K562 (cell line): ENCODE results near the gene NHLH1. TPM values are rescaled to one million over a fixed set of nuclear protein-coding genes. Genes with fewer than 3 reads are reported as not detected.

Experiments
- ATAC-seq: fragments of 200-7000 bp; cut with Tn5 transposase; 3 replicates; pipeline ENCODE4 v1.9.1; 2020; ENCODE audit warnings: moderate library complexity
- BruUV-seq: library from RNA; stranded (reverse); fragments of 400-500 nt; replicated peaks from 2 replicates; lab custom pipeline; 2021; lab: Mats Ljungman, UMichigan
- CTCF ChIA-PET: fragments of 300-600 bp; formaldehyde crosslinking; extraction: SDS; loops from one replicate; lab custom pipeline; 2021; ENCODE audit warnings: low intra/inter-chr PET ratio; lab: Yijun Ruan, JAX
- POLR2A ChIA-PET: fragments of 300-600, 350-650 bp; sonication (Branson Sonifier 250); formaldehyde crosslinking; extraction: SDS; loops from one replicate; lab custom pipeline; 2021; ENCODE audit warnings: antibody characterized with exemption, inconsistent platforms; lab: Yijun Ruan, JAX
- DNase-seq, 4 experiments: peaks; one replicate each; pipeline versions ENCODE4 v3.0.0 to v3.0.0-alpha.2; 2011 to 2018; ENCODE audit warnings: low spot score in 3 of 4, mixed read lengths in 3 of 4; ENCODE audit errors: extremely low read depth in 1 of 4
- FAIRE-seq: peaks from 2 replicates; lab custom pipeline; 2011; peaks lifted over from hg19 to GRCh38; lab: Jason Lieb, UNC
- H2AFZ ChIP-seq: 2 replicates; pipeline ENCODE4 v1.6.0; 2011; ENCODE audit warnings: low read depth, low read length, control low read depth, inconsistent platforms
- H3K27ac ChIP-seq: fragments of 200-600 bp; 3 replicates; pipeline ENCODE4 v1.8.0; 2011; ENCODE audit warnings: low read depth, mild to moderate bottlenecking, control low read depth, inconsistent platforms, low read length, moderate library complexity, mixed read lengths; ENCODE audit errors: extremely low read depth
- H3K27me3 ChIP-seq, 2 experiments: fragments of 300-600 bp in 1 of 2; 2 replicates in 1 of 2; 3 replicates in 1 of 2; pipeline versions ENCODE4 v1.6.0 to v1.8.0; 2011; ENCODE audit warnings: inconsistent platforms in 2 of 2, low read length in 2 of 2, mild to moderate bottlenecking in 1 of 2, mixed read lengths in 1 of 2, moderate library complexity in 1 of 2; ENCODE audit not compliant: control insufficient read depth in 2 of 2, insufficient read depth in 2 of 2
- H3K36me3 ChIP-seq: fragments of 300-600 bp; 3 replicates; pipeline ENCODE4 v1.8.0; 2011; ENCODE audit warnings: mild to moderate bottlenecking, low read length, inconsistent platforms; ENCODE audit not compliant: control insufficient read depth, insufficient read depth
- H3K4me1 ChIP-seq, 2 experiments: fragments of 200-600 bp in 1 of 2; replicated peaks in 1 of 2; 2 replicates in 1 of 2; 3 replicates in 1 of 2; pipeline versions ENCODE4 v1.5.1 to v1.8.0; 2011; ENCODE audit warnings: inconsistent platforms in 2 of 2, low read length in 2 of 2, mild to moderate bottlenecking in 1 of 2, mixed read lengths in 1 of 2, moderate library complexity in 1 of 2; ENCODE audit not compliant: control insufficient read depth in 2 of 2, insufficient read depth in 2 of 2
- H3K4me2 ChIP-seq: 2 replicates; pipeline ENCODE4 v1.6.1; 2011; ENCODE audit warnings: low read length, control low read depth, inconsistent platforms, mixed read lengths; ENCODE audit not compliant: insufficient read depth
- H3K4me3 ChIP-seq: fragments of 200-600 bp; sonication (generic), shearing (Covaris generic); 2 replicates; pipeline ENCODE4 v1.5.1; 2016; ENCODE audit warnings: control low read depth, inconsistent platforms
- H3K79me2 ChIP-seq: fragments of 200-600 bp; 3 replicates; pipeline ENCODE4 v1.8.0; 2011; ENCODE audit warnings: low read length, inconsistent platforms; ENCODE audit not compliant: control insufficient read depth, insufficient read depth
- H3K9ac ChIP-seq, 2 experiments: 2 replicates each; pipeline versions ENCODE4 v1.6.0 to v1.6.1; 2011; ENCODE audit warnings: low read depth in 2 of 2, low read length in 2 of 2, control low read depth in 1 of 2, inconsistent platforms in 1 of 2, mild to moderate bottlenecking in 1 of 2, mixed read lengths in 1 of 2; ENCODE audit not compliant: insufficient read depth in 1 of 2
- H3K9me1 ChIP-seq: one replicate; pipeline ENCODE4 v1.6.0; 2011; ENCODE audit warnings: inconsistent platforms, mild to moderate bottlenecking, low read length, moderate library complexity; ENCODE audit not compliant: control insufficient read depth, insufficient read depth
- H3K9me3 ChIP-seq: replicated peaks from 2 replicates; pipeline ENCODE4 v1.5.1; 2011; ENCODE audit warnings: low read depth, low read length, inconsistent platforms; ENCODE audit not compliant: control insufficient read depth, insufficient read depth
- H4K20me1 ChIP-seq: replicated peaks from 2 replicates; pipeline ENCODE4 v1.6.1; 2011; ENCODE audit warnings: low read length, inconsistent platforms, mixed read lengths; ENCODE audit not compliant: control insufficient read depth, insufficient read depth
- ATF3 ChIP-seq, 2 experiments: fragments of 450-650 bp in 1 of 2; sonication (generic) in 1 of 2; formaldehyde crosslinking in 1 of 2; IDR thresholded peaks in 1 of 2; conservative IDR thresholded peaks in 1 of 2; 2 replicates each; pipeline versions ENCODE4 v1.6.1 to v1.8.1; 2016 to 2023; ENCODE audit warnings: mild to moderate bottlenecking in 2 of 2, moderate library complexity in 2 of 2, inconsistent platforms in 1 of 2, missing genetic modification reagents in 1 of 2
- FOSL1 ChIP-seq: fragments of 200-800 bp; sonication (Bioruptor generic); conservative IDR thresholded peaks from 2 replicates; pipeline ENCODE4 v1.6.1; 2016; ENCODE audit warnings: missing genetic modification characterization, missing compliant biosample characterization
- JUN ChIP-seq, 2 experiments: sonication (generic) in 1 of 2; formaldehyde crosslinking in 1 of 2; IDR thresholded peaks; 2 replicates each; pipeline versions ENCODE4 v1.6.1 to v1.8.0; 2012 to 2022; ENCODE audit warnings: borderline replicate concordance in 2 of 2, mild to moderate bottlenecking in 2 of 2, improper control_type of control experiment in 1 of 2, low read depth in 1 of 2, low read length in 1 of 2, missing genetic modification reagents in 1 of 2
- JUND ChIP-seq, 2 experiments: IDR thresholded peaks; 2 replicates in 1 of 2; 3 replicates in 1 of 2; pipeline ENCODE4 v1.6.1; 2011; ENCODE audit warnings: borderline replicate concordance in 2 of 2, low read depth in 2 of 2, low read length in 2 of 2, improper control_type of control experiment in 1 of 2, missing biosample characterization in 1 of 2, missing genetic modification characterization in 1 of 2, missing genetic modification reagents in 1 of 2
- NFRKB ChIP-seq: fragments of 450-650 bp; IDR thresholded peaks from 2 replicates; pipeline ENCODE4 v1.6.1; 2016; ENCODE audit warnings: low read depth
- PBX2 ChIP-seq, 2 experiments: IDR thresholded peaks in 1 of 2; conservative IDR thresholded peaks in 1 of 2; 2 replicates each; pipeline ENCODE4 v1.6.1; 2016; ENCODE audit warnings: low read depth in 2 of 2, mild to moderate bottlenecking in 1 of 2, missing compliant biosample characterization in 1 of 2, missing genetic modification characterization in 1 of 2, moderate library complexity in 1 of 2
- PKNOX1 ChIP-seq: fragments of 450-650 bp; IDR thresholded peaks from 2 replicates; pipeline ENCODE4 v1.6.1; 2016
- PML ChIP-seq: IDR thresholded peaks from 2 replicates; pipeline ENCODE4 v1.6.1; 2012; ENCODE audit warnings: low read length, inconsistent platforms
- POLR2A ChIP-seq: fragments of 450-650 bp; conservative IDR thresholded peaks from 2 replicates; pipeline ENCODE4 v1.6.1; 2016
- RAD21 ChIP-seq, 2 experiments: fragments of 250-450 bp in 1 of 2; fragments of 450-650 bp in 1 of 2; sonication (Bioruptor Pico) in 1 of 2; formaldehyde crosslinking in 1 of 2; IDR thresholded peaks in 1 of 2; conservative IDR thresholded peaks in 1 of 2; 2 replicates each; pipeline versions ENCODE4 v1.4.0 to v1.8.0; 2020 to 2022; ENCODE audit warnings: mild to moderate bottlenecking in 2 of 2, moderate library complexity in 1 of 2
- ZNF589 ChIP-seq: fragments of 200-800 bp; sonication (Bioruptor generic); IDR thresholded peaks from 2 replicates; pipeline ENCODE4 v1.6.1; 2016; ENCODE audit warnings: low read depth, missing genetic modification characterization, missing compliant biosample characterization
- WGBS: fragments of 100-300 bp; shearing (Covaris generic); methylation state at CpG from one replicate; pipeline ENCODE4 v1.1.6; 2016; ENCODE audit warnings: low coverage, mixed read lengths; ENCODE audit not compliant: insufficient coverage; ENCODE audit errors: missing lambda C conversion rate; 5-methylcytosine and 5-hydroxymethylcytosine counted together
- in situ Hi-C: fragments of 300-500 bp; cut with MboI; formaldehyde crosslinking; loops from 4 replicates; pipeline ENCODE4 v1.15.0; 2018; ENCODE audit warnings: inconsistent platforms, mixed read lengths
- intact Hi-C: fragments of 100-400 bp; cut with micrococcal nuclease; formaldehyde crosslinking; loops from 2 replicates; pipeline ENCODE4 v1.14.2; 2022
- polyA plus RNA-seq, 8 experiments: library from polyadenylated mRNA; depleted of rRNA in 4 of 8; stranded (reverse) in 5 of 8; unstranded in 3 of 8; fragments of >200 nt; fragmentation: Nextera tagmentation in 2 of 8; fragmentation: Illumina TruSeq in 1 of 8; extraction: Ambion mirVana in 2 of 8; extraction: Trizol in 1 of 8; gene quantifications; 2 replicates each; pipeline versions ENCODE4 v1.2.1 to v1.2.3, GENCODE V29; 2011 to 2014; ENCODE audit warnings: inconsistent platforms in 1 of 8, missing spikeins in 1 of 8
- total RNA-seq, 7 experiments: library from RNA; depleted of rRNA in 6 of 7; stranded (reverse); fragments of >200 nt in 6 of 7; fragmentation: Illumina TruSeq in 2 of 7; extraction: Trizol in 2 of 7; gene quantifications; 2 replicates each; pipeline versions ENCODE4 v1.2.1 to v1.2.3, GENCODE V29; 2011 to 2021; ENCODE audit warnings: low replicate concordance in 1 of 7

The NHLH1 gene
- total and polyA plus RNA-seq, 9 of the 15 experiments (the other 6 are each of a cell fraction or from before 2014, with no cell fraction given) = 0.09 to 1.3 (median 0.35) TPM; not detected in 1

GRCh38 chr1:160359559-160360226, 7.2 kb upstream of the NHLH1 start:
- FAIRE-seq (no peak), ATAC-seq (peak; percentile 3; the same call in 1 of the 3 replicates), DNase-seq (peak in 1 of 4 experiments; percentile 20)
- Histone ChIP-seq H4K20me1 (no peaks in the 10 kb centered on the region), H3K79me2 (no peaks in the 10 kb centered on the region), H3K9me1 (no peaks in the 10 kb centered on the region), H3K36me3 (peaks cover 56% of the 10 kb centered on the region), H2AFZ (no peak overlapping the region), H3K4me2 (no peak overlapping the region), H3K27me3 (no peaks in the 10 kb centered on the region), H3K9me3 (no peaks in the 10 kb centered on the region), H3K9ac (no peak overlapping the region), H3K4me1 (peaks cover 13 to 29% of the 10 kb centered on the region in 2 experiments), H3K27ac (no peak overlapping the region; the same call in 2 of the 3 replicates), H3K4me3 (no peak overlapping the region)
- ChIA-PET CTCF (no interaction called here), POLR2A (interaction anchor here (0.6 to 0.7 kb wide), 3 partner anchors 15 to 476 kb away, joined by 3 to 5 read pairs (median 4); no protein-coding TSS in a partner anchor)
- in situ Hi-C loops = no loop called here
- intact Hi-C loops = no loop called here
- 76% methylated on average over 9 of the region's 9 CpGs for WGBS
- BruUV-seq = no TSS peak
- peak in 1 of 2 experiments; percentile 49; a peak in 2 of 4 replicates for TF ChIP-seq RAD21 (CRISPR knock-in tag; conservative IDR thresholded peaks at IDR 0.05 in 1 of 2, IDR thresholded peaks at IDR 0.05 in 1 of 2)
- no peak; the same call in 1 of the 2 replicates for TF ChIP-seq FOSL1 (tag)
- no peak for TF ChIP-seq NFRKB
- peak; percentile 74 for TF ChIP-seq ATF3 (IDR thresholded peaks at IDR 0.05)
- TF ChIP-seq ATF3 (CRISPR knock-in tag; conservative IDR thresholded peaks at IDR 0.05) = no peak
- peak; percentile 68; the same call in 1 of the 2 replicates for TF ChIP-seq JUND (IDR thresholded peaks at IDR 0.05; ENCODE audit: borderline replicate concordance, low read depth, low read length)
- peak; percentile 44; the same call in 1 of the 3 replicates for TF ChIP-seq JUND (tag; IDR thresholded peaks at IDR 0.05; ENCODE audit: borderline replicate concordance, low read depth, low read length)
- no peak for TF ChIP-seq PML
- TF ChIP-seq ZNF589 (CRISPR knock-in tag) = 0 out of 2 replicates have a peak, but pooled peaks have one; percentile 29
- TF ChIP-seq JUN (IDR thresholded peaks at IDR 0.05; ENCODE audit: borderline replicate concordance, low read depth, low read length) = peak; percentile 60; the same call in 1 of the 2 replicates
- no peak for TF ChIP-seq JUN (CRISPR knock-in tag; IDR thresholded peaks at IDR 0.05; ENCODE audit: borderline replicate concordance)
- TF ChIP-seq PBX2 (CRISPR knock-in tag; IDR thresholded peaks at IDR 0.05; ENCODE audit: low read depth) = no peak
- peak; percentile 72 for TF ChIP-seq PBX2 (tag; conservative IDR thresholded peaks at IDR 0.05; ENCODE audit: low read depth)
- peak; percentile 81 for TF ChIP-seq PKNOX1
- TF ChIP-seq POLR2A = peak; percentile 41
